ENCODE data around the gene EPHA8.

The EPHA8 gene

DNA sequence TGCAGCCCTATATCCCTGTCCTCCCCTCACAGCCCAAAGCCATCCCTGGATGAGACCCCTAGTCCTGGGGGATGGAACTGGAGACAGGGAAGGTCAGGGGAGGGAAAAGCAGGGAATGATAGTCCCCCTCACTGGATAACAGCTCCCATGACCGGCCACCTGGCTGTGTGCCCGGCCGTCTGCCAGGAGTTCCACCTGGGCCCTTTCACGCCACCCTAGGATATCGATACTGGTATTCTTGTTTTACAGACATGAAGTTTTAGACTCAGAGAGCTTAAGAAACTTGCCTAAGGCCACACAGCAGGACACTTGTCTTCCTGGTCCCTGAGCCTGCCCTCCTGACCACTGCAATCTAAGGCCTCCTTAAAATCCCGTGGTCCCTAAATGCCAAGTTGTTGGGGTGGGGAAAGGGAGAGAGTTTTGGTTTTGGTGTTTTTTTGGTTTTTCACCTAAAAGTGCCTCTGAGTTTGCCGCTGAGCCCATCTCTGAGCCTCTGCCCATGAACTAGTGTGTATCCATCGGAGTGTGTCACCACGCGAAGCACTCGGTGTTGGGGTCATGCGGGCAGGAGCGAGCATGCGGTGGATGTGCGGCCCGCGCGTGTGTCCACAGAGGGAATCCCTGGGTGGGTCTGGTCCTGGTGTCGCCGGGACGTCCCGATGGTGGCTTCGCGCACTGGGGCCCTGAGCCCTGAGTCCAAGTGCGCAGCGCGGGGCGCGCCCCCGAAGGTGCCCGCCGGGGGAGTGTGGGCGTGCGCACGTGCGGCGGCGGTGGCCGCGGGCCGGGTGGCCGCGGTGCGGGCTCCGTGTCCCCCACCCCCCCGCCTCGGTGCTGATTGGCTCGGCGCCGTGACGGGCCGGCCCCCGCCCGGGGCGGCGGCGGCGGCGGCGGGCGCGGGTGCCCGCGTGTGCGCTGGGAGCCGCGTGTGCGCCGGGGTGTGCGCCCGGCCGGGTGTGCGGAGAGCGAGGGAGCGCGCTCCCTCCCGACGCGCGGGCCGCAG lies at the start of gene EPHA8:
TSS of gene EPHA8 (plus strand) at position 906 of the 1,000 bp plus-strand sequence. CDS start 147 bp downstream, outside the sequence.
- DNase-seq = no peak

DNA sequence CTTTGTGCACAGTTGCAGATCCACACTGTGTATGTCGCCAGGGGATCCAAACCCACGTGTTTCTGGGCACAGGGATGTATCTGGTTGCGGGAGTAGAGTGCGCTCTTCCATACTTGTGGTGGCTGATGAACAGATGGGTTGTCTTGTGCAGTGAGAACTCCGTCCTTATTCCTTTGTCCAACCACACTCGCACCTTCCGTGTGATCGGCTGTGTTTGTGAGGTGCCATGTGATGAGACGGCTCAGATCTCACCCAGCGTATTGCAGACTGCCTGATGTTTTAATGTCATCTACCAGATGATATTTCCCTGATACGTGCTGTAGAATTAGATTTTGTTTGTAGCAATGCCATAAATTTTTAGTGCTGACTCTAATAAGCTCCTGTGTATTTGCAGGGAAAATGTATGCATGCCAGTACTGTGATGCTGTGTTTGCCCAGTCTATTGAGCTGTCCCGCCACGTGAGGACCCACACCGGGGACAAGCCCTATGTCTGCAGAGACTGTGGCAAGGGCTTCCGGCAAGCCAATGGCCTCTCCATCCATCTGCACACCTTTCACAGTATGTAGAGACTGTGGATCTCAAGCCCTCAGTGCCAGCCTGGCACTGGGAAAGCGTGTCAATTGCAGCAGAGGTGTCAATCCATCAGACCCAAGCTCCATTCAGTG lies 46.2 kb upstream of the EPHA8 start:
- DNase-seq = no peak

DNA sequence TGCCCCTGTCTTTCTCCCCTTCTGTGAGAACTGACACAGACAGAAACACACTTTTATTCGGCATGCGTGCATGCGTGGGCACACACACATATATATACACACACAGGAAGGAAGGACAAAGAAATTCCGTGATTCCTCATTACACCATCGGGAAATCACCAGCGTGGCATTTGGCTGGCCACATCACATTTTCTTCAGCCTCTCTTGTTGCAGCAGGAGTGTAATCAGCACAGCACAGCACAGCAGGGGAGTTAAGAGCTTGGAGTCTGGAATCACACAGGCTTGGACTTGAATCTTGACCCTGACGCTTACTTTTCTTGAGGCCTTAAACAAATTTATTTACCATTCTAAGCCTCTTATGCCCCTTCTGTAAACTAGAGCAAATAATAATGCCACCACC lies 45.3 kb upstream of the EPHA8 start:
- DNase-seq = no peak

DNA sequence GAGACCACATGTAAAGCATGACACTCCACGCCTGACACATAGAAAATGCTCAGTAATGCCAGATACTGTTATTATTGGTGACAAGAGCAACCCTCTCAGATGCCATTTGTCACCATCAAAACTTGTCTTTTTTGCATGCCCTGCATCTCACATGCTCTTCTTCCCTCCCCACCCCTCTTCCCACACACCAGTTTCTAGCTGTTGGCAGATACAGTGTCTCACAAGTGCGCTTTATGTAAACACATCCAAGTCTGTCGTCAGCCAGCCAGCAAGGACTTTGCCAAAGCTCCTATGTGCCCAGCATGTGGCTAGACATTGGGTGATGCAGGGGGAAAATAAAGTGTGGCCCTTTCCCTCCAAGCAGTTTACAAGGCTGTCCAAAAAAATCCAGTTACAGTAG lies 44.9 kb upstream of the EPHA8 start:
- DNase-seq = no peak

DNA sequence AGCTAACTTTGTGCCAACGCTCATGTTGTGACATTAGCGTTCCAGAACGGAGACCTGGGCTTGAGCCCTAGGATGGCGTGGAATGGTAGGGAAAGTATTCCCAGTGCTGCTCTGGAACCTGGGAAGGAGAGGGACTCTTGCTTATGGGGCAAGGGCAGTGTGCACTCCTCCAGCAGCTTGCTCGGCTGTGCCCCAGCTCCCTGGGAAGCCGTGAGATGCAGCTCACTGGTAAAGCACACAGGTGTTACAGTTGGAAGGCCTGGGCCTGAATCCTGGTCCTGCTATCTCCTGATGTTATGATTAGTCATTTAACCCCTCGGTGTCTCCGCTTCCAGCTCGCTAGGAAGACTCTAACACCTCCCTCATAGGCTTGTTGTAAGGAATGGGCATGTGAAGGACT lies 42.4 kb upstream of the EPHA8 start:
- DNase-seq = no peak

DNA sequence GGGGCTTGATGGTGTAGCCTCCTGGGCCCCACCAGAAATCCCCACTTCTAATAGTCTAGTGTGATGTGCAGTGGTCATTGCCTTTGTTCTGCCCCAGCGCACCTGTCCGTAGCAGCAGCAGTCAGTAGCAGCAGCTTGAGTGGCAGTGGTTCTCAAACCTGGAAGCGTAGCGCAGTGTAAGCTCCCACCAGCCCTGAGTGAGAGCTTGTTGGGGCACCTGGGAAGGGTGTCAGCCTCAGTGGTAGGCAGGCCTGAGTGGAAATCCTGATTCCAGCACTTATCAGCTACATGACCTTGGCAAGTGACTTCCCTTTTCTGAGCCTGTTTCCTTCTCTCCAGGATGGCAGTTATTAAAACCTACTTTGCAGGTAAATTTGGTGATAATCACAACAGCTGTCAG lies 41.6 kb upstream of the EPHA8 start:
- DNase-seq = no peak

DNA sequence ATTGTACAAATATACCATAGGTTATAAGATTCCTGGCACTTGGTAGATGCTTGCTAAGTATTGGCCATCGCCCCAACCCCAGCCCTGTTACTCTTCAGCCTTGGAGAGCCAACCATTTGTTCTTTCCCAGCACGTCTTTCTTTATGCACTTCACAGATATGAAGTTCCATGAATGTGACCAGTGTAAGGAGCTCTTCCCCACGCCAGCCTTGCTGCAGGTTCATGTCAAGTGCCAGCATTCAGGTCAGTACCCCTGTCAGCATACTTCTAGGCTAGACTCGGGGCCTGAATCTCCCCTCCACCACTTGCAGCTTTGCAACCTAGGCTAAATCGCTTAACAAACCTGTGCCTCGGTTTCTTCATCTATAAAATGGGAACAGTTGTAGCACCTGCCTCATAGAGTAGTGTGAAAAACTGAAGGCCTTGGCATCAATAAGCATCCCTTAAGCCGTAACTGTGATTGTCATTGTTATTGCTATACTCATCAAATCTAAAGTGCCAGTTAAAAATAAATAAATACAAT lies 41.0 kb upstream of the EPHA8 start:
- no peak for DNase-seq

DNA sequence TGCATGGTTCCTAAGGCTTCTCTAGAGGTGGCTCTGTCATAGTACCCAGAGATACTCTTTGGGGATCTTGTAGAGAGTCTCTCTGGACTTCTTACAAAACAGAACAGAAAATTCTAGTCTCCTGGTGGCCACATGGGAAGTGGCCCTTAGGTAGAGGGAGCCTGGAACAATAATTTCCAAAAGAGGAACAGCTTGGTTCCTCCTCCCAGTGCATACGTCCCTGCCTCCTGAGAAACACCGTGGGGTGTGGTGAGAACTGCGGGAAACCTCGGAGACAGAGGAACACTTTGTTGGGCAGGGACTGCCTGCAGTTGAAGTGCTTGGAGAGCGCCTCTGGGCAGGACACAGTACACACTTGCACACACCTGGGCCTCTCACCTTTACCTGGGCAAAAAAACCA lies 38.8 kb upstream of the EPHA8 start:
- no peak for DNase-seq

DNA sequence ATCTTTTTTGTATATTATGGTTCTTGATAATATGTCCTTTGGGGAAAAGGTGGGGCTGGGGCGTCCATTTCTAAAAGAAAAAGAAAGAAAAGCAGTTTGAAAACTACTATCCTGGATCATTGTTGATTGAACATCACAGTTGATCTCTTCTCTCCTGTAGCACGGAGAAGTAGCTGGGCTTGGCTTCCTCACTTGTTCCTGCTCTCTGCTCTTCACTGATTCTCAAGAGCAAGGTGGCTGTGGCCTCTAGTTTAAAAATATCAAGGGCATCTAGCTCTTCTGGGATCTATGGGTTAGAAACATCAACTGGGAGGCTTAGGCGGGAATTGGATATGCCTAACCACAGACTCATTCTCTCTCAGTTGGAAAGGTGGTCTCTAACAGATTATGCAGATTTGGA lies 38.1 kb upstream of the EPHA8 start:
- no peak for DNase-seq

DNA sequence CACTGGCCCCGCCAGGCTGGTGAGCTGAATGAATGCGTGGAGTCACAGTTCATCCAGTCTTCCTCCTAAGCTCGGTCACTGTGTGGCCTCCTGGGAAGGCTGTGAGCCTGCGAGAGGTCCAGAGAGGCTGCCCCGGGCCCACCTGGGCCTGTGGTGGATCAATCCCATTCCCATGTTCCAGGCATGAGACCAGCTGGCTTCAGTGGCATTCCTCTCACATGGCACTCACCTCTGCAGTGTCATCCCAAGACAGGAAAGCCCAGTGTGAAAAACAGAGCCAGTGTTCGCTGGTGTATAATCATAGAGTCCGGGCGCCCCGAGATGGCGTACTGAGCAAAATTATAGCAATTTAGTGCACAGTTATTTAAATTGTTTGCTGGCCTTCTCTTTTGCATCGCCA lies 37.6 kb upstream of the EPHA8 start:
- DNase-seq = no peak

DNA sequence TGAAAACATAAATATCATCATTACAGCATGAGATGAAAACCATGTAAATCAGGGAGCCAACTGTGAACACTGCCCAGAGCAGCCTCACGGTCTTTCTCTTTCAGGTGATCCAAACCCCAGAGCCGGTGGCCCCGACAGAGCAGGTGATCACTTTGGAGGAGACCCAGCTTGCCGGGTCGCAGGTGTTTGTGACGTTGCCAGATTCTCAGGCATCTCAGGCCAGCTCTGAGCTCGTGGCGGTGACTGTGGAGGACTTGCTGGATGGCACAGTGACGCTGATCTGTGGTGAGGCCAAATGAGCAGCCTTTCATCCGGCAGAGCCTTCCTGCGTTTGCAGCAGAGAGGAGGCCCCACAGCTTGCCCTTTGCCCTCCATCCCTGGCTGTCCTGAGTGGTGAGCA lies 37.2 kb upstream of the EPHA8 start:
- DNase-seq = no peak

DNA sequence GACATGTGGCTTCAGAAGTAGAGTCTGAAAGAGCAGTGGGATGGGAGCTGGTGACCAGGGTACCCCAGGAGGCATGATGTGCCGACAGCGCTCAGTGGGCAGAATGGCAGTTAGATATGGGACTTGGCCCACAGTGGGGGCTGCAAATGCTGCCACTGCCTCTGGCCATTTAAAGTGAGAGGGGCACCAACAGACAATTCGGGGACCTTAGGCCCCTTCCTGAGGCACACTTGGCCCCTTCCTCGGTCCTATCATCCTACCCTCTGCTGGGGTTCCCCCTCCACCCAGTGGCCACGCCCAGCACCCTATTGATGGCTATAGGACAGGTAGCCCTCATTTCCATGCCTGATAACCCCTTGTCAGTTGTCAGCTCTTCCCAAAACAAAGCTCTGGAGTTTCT lies 36.6 kb upstream of the EPHA8 start:
- no peak for DNase-seq

DNA sequence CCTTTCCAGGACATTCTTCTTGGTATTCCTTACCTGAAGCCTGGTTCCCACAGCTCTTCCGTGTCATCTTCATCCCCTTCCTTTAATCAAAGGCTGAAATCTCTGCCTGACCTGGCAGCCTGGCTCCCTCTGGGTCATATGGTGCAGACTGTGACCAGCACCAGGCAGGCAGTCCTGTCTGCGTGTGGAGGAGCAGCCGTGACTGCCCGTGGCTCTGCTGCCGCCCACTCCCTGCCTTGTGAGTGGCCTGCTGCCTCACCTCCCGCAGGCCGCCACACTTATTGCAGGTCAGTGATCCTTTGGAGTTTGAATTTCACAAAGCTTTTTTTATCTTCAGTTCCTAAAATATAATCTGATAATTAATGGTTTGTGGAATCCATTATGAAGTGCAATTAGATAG lies 36.2 kb upstream of the EPHA8 start:
- no peak for DNase-seq

DNA sequence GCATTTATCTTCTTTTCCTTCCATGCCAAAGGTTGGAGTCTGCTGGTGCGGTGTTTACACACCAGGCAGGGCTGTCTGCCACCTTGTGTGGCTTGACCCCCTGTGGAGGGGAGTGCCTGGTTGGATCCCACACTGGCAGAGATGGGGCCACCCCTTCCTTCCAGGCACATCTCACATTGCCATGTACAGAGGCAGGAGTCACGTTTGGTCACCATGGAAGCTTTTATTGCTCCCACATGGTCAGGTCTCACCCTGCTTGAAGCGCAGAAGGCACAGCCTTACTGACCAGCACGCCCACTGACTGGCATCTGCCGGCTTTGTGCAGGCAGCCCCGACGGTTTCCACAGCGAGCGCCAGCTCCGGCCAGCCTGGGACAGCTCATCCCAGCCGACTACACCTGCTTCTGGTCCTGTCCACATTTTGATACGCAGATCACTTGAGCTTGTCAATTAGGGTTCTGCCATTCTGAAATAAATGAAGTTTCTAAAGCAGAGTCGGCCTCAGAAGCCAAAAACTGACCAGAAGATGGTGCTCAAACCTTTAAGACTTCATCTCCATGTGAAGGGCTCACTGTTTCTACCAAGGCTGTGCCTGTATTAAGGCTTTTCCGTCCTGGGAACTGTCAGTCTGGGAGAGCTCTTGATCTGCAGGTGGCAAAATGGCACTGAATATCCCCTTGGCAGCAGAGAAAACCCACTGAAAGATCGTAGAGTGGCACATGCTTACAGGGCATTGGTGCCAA lies 35.6 kb upstream of the EPHA8 start:
- DNase-seq = no peak

DNA sequence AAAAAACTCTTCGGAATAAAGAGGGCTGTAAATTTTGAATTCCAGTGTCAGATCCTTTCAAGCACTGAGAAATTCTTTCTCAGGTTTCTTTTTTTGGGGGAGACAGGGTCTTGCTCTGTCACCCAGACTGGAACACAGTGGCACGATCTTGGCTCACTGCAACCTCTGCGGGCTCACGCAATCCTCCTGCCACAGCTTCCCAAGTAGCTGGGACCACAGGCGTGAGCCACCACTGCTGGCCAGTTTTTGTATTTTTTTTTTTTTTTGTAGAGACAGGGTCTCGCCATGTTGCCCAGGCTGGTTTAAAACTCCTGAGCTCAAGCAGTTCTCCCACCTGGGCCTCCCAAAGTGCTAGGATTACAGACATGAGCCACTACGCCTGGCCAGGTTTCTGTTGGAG lies 34.8 kb upstream of the EPHA8 start:
- no peak for DNase-seq

DNA sequence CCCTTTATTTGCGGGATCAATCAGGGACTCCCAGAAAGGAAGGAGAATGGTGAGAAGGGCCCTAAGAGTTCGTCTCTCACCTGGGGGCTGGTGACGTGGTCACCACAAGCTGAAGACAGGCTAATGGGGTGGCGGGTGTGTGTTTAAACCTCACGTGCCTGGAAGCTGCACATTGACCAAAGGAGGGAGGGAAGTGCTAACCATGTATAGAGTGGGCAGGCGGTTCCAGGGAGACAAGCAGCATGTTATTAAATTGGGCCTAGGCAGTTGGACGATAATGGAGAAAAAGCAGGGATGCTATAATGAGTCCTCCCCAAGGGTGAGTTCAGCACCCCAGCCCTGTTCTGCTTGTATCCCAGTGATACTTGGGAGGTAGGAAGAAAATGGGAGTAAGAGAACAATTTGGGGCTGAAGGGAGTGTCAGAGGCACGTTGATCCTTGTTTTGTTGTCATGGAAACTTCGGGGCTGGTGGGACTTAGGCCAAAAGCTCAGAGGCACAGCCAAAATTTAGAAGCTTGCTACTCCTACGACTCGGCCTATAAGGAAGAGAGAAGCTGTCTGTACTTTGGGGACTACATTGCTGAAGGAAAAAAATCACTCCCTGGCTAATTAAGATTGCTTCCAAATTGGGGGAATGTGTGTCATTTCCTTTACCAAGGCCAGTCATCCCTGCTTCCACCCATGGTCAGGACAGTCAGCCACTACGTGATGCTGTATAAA lies 33.2 kb upstream of the EPHA8 start:
- no peak for DNase-seq

DNA sequence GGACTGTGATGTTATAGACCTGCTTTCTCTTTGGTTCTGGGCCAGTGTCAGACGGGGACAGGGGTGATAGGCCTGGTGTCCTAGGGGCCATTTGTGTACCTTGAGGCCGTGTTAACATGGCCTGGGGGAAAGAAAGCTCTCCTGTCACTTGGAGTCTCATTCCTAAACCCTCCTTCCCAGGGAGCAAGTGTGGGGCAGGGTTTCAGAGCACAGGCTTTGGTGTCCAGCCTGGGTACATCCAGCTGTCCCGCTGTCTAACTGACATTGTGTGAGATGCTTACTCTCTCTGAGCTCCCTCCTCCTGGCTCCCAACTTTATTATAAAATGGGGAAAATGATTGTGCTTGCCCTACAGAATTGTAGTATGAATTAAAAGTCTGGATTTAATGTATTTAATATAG lies 32.6 kb upstream of the EPHA8 start:
- no peak for DNase-seq

DNA sequence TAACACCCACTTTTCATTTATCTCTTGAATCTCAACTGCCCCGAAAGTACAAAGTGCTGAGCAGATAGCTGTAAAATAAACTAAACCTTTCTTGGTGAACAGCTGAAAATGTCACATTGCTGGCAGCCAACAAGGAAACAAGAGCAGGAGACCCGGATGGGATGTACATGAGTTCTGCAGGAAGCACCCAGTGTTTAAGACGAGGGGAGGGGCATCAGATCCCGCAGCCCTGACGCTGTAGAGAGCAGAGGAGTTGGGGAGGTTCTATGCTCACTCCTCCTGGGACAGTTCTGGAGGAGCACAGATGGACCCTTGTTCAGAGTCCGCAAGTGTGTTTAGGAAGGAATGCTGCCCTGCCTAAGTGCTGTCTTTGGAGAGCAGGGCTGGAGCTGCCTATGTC lies 32.0 kb upstream of the EPHA8 start:
- DNase-seq = no peak

DNA sequence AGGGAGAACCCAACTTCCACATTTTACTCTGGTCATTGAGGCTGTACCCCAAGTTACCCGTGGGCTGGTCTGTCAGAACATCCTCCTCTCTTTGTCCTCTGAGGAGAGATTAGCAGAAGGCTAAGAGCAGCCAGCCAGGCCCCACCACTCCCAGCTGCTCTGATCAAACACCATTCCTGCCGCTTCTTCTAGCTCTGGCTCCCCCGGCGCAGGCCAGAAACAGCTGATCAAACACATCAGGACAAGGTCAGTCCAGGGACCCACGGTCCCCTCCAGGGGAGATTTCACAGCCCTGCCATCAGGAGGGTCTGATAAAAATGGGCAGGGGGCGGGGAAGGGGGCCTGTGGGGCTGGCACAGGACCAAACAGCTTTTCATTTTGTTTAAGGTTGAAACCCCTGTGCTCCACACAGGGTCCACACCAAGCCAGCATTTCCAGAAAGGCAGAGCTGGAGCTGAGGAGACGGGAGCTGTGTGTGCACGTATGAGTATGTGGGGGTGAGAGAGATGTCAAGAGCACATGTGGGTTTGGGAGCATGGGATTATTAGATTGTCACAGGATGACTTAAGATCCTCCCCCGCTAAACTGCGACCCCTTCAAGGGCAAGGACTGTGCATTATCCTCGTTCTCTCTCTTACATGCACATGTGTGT lies 29.9 kb upstream of the EPHA8 start:
- DNase-seq = no peak

DNA sequence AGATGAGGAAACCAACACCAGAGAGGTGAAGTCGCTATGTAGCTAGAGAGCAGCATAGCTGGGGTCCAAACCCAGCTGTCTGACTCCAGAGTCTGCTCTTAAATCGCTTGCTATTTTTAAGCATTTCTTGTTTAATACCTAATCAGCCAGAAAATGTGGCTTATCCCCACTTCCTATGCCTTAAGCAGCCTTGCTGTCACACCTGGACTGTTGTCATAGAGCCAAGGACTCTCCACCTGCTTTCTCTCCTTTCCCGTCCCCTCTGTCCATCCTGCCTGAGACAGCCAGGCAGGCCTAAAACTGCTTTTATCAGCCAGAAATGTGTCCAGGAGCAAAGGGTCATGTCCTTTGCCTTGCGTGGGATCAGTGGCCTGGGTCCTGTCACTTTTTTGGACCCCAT lies 28.3 kb upstream of the EPHA8 start:
- DNase-seq = no peak

DNA sequence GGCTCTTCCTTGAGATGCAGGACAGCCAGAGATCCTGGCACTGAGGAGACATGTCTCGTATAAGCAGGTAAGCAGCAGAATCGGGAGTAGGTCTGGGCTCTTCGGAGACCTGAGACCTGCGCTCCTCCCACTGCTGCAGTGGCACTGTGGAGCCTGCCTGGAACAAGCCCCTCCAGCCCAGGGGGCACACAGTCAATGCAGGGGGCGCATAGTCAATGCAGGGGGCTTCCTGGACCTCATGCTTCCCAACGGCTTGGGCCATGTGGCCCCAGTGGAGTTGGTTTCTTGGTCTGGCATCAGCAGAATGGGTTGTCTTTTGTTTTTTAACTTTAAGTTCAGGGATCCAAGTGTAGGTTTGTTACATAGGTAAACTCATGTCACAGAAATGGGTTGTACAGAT lies 27.9 kb upstream of the EPHA8 start:
- no peak for DNase-seq

DNA sequence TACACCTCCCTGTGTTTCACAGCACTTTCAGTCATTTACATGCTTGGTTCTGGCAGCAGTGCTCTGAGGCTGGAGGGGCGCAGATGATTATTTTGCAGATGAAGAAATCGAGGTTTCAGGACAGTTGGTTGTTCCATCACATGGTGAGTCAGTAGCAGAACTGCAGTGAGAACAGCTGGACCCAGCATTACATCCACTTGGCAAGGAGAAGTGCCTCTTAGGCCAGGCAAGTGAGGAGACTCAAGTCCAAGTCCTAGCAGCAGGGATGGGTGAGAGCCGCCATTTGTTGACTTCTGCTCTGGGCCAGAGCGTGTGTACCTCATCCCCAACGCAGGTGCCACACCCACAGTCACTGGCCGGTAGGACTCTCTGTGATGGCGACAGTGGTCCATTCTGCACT lies 26.8 kb upstream of the EPHA8 start:
- no peak for DNase-seq
